Cortex of kidney (tissue), 1 donor: ENCODE results near the gene CNOT4.
"Not testable (repeated sequence)": the region's sequence is repeated elsewhere in the genome, so short reads cannot be mapped to it uniquely, and the experiment has no call there.

ENCODE experiments used
- DNase-seq: peaks from one replicate; lab custom pipeline; 2025; lab: John Stamatoyannopoulos, UW

Gene CNOT4

GRCh38 chr7:135512135-135512887, 2.4 kb upstream of the CNOT4 start:
- DNase-seq: no peak

- DNase-seq: no peak
Measured at GRCh38 chr7:135510592-135511183, 786 bp upstream of the CNOT4 start.

- no peak for DNase-seq
Measured at GRCh38 chr7:135509589-135509838, 388 bp downstream of the CNOT4 start.

- DNase-seq: no peak
Measured at GRCh38 chr7:135508883-135509588, 866 bp downstream of the CNOT4 start.

GRCh38 chr7:135501402-135501801, 8.5 kb downstream of the CNOT4 start:
- DNase-seq: no peak

- no peak for DNase-seq
Measured at GRCh38 chr7:135499818-135500217, 10.1 kb downstream of the CNOT4 start.

GRCh38 chr7:135497161-135497560, 12.7 kb downstream of the CNOT4 start:
- not testable (repeated sequence) for DNase-seq

- no peak for DNase-seq
Measured at GRCh38 chr7:135493362-135493761, 16.5 kb downstream of the CNOT4 start.

- DNase-seq: no peak
Measured at GRCh38 chr7:135492151-135492550, 17.8 kb downstream of the CNOT4 start.

GRCh38 chr7:135490783-135491182, 19.1 kb downstream of the CNOT4 start:
- no peak for DNase-seq

GRCh38 chr7:135489791-135490190, 20.1 kb downstream of the CNOT4 start:
- DNase-seq: no peak

- no peak for DNase-seq
Measured at GRCh38 chr7:135486261-135486920, 23.5 kb downstream of the CNOT4 start.

GRCh38 chr7:135481598-135481979, 28.3 kb downstream of the CNOT4 start:
- DNase-seq: no peak

- no peak for DNase-seq
Measured at GRCh38 chr7:135480966-135481597, 28.8 kb downstream of the CNOT4 start.

GRCh38 chr7:135475521-135475920, 34.4 kb downstream of the CNOT4 start:
- DNase-seq: no peak

GRCh38 chr7:135469705-135470104, 40.2 kb downstream of the CNOT4 start:
- DNase-seq: not testable (repeated sequence)

GRCh38 chr7:135467207-135467711, 42.6 kb downstream of the CNOT4 start:
- DNase-seq: no peak

GRCh38 chr7:135466442-135467206, 43.3 kb downstream of the CNOT4 start:
- no peak for DNase-seq

GRCh38 chr7:135463908-135464307, 46.0 kb downstream of the CNOT4 start:
- DNase-seq: no peak

GRCh38 chr7:135459951-135460567, 49.8 kb downstream of the CNOT4 start:
- DNase-seq: no peak

GRCh38 chr7:135459076-135459475, 50.8 kb downstream of the CNOT4 start:
- DNase-seq: no peak
